ENCODE measurements around the gene UMOD. TPM values are rescaled to one million over a fixed set of nuclear protein-coding genes. Genes with fewer than 3 reads are reported as not detected.

Gene UMOD
- total RNA-seq, 1 experiment from 2014 or later = not detected

Other genes starting within 250 kb of the UMOD start
- not detected in 2 replicates for gene GP2, start 25.2 kb downstream of the UMOD start, total RNA-seq (2014; rRNA removed; shearing (Covaris generic))
- not detected in 2 replicates for gene PDILT, start 52.0 kb upstream of the UMOD start, total RNA-seq (2014; rRNA removed; shearing (Covaris generic))
- gene ACSM5, start 56.8 kb upstream of the UMOD start, total RNA-seq (2014; rRNA removed; shearing (Covaris generic)) = not detected in 2 replicates
- gene ACSM2A, start 98.8 kb upstream of the UMOD start, total RNA-seq (2014; rRNA removed; shearing (Covaris generic)) = not detected in 2 replicates
- gene ACSM2B, start 223.7 kb upstream of the UMOD start, total RNA-seq (2014; rRNA removed; shearing (Covaris generic)) = not detected in 2 replicates